Muscle layer of duodenum (tissue), 2 donors: ENCODE measurements around the gene TBC1D22A.
"Not testable (repeated sequence)": the region's sequence is repeated elsewhere in the genome, so short reads cannot be mapped to it uniquely, and the experiment has no call there.

Source experiments
- H3K27ac ChIP-seq: one replicate; pipeline ENCODE4 v1.7.0; 2013; ENCODE audit warnings: mild to moderate bottlenecking, low read length
- H3K27me3 ChIP-seq: one replicate; pipeline ENCODE4 v1.7.0; 2013; ENCODE audit warnings: low read depth, mild to moderate bottlenecking, control low read depth, low read length
- H3K36me3 ChIP-seq, 2 donors: one replicate each; pipeline ENCODE4 v1.7.0; 2013; ENCODE audit warnings: low read length in 2 of 2, control low read depth in 1 of 2, mild to moderate bottlenecking in 1 of 2; ENCODE audit not compliant: insufficient read depth in 2 of 2, control insufficient read depth in 1 of 2
- H3K4me1 ChIP-seq, 2 donors: one replicate each; pipeline ENCODE4 v1.7.0; 2013; ENCODE audit warnings: low read length in 2 of 2, mild to moderate bottlenecking in 2 of 2, control low read depth in 1 of 2, moderate library complexity in 1 of 2; ENCODE audit not compliant: insufficient read depth in 2 of 2, control insufficient read depth in 1 of 2
- H3K4me3 ChIP-seq, 2 donors: one replicate each; pipeline ENCODE4 v1.7.0; 2013; ENCODE audit warnings: low read length in 2 of 2, low read depth in 1 of 2, mild to moderate bottlenecking in 1 of 2
- H3K9me3 ChIP-seq, 2 donors: one replicate each; pipeline ENCODE4 v1.7.0; 2013; ENCODE audit warnings: low read length in 2 of 2, control low read depth in 1 of 2, mild to moderate bottlenecking in 1 of 2; ENCODE audit not compliant: control insufficient read depth in 1 of 2
- donor health status: healthy.

TBC1D22A gene

GRCh38 chr22:46977656-46978343 is 215.3 kb downstream of the TBC1D22A start:
- Histone ChIP-seq H3K4me1 (no peaks in the 10 kb centered on the region), H3K9me3 (no peaks in the 10 kb centered on the region), H3K27ac (no peak overlapping the region), H3K27me3 (no peaks in the 10 kb centered on the region), H3K4me3 (no peak overlapping the region), H3K36me3 (peaks cover 9 to 34% of the 10 kb centered on the region in 2 donors)

- H3K36me3 ChIP-seq, result peaks cover 9 to 34% of the 10 kb centered on the region in 2 donors
- H3K4me3 ChIP-seq, H3K9me3 ChIP-seq, H3K27ac ChIP-seq, H3K4me1 ChIP-seq, H3K27me3 ChIP-seq: not testable (repeated sequence)
Observed at GRCh38 chr22:46978668-46979067, 216.2 kb downstream of the TBC1D22A start.

DNA sequence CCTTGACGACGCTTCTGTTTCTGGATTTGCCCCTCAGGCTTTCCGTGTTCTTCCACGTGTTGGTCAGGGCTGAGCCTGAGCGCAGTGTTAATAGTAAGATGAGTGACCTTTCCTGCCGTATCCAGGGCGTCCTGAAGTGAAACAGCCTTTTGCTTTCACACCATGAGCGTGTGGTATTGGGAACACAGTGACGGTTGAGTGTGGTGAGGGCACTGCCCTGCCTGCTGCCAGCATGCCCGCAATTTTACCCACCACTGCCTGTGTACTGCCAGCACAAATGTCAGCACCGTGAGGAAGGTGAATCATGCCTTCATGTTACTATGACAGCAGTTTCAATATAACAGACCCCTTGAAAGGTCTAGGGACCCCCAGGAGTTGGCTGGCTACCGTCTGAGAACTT is 217.1 kb downstream of the TBC1D22A start:
- Histone ChIP-seq H3K36me3 (peaks cover 9 to 28% of the 10 kb centered on the region in 2 donors), H3K4me3 (no peak overlapping the region), H3K27ac (no peak overlapping the region), H3K27me3 (no peaks in the 10 kb centered on the region), H3K4me1 (no peaks in the 10 kb centered on the region), H3K9me3 (no peaks in the 10 kb centered on the region)

DNA sequence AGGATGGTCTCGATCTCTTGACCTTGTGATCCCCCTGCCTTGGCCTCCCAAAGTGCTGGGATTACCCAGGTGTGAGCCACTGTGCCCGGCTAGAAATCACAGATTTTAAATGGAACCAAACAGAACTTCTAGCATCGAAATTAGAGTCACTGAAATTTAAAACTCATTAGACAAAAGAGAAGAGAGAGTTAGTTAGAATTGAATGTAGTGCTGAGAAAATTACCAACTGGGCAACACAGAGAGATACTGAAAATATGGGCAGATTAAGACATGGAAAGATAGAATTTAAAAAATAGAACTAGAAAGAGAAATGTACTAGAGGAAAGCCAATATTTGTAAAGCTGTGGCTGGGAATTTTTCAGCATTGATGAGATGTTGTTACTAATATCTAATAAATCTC is 217.9 kb downstream of the TBC1D22A start:
- no peaks in the 10 kb centered on the region for H3K4me1 ChIP-seq
- no peak overlapping the region for H3K4me3 ChIP-seq
- no peaks in the 10 kb centered on the region for H3K27me3 ChIP-seq
- H3K27ac ChIP-seq, result no peak overlapping the region
- no peaks in the 10 kb centered on the region for H3K9me3 ChIP-seq
- H3K36me3 ChIP-seq, result peaks cover 0 to 19% of the 10 kb centered on the region in 2 donors

GRCh38 chr22:46982635-46983034 is 220.2 kb downstream of the TBC1D22A start:
- no peaks in the 10 kb centered on the region for H3K4me1 ChIP-seq
- no peaks in the 10 kb centered on the region for H3K27me3 ChIP-seq
- no peak overlapping the region for H3K27ac ChIP-seq
- H3K36me3 ChIP-seq, result peaks cover 0 to 7% of the 10 kb centered on the region in 2 donors
- no peak overlapping the region for H3K4me3 ChIP-seq
- no peaks in the 10 kb centered on the region for H3K9me3 ChIP-seq

GRCh38 chr22:46983046-46983445 is 220.6 kb downstream of the TBC1D22A start:
- Histone ChIP-seq H3K27me3 (no peaks in the 10 kb centered on the region), H3K4me3 (no peak overlapping the region), H3K4me1 (no peaks in the 10 kb centered on the region), H3K36me3 (peaks cover 0 to 7% of the 10 kb centered on the region in 2 donors), H3K27ac (no peak overlapping the region), H3K9me3 (no peaks in the 10 kb centered on the region)

DNA sequence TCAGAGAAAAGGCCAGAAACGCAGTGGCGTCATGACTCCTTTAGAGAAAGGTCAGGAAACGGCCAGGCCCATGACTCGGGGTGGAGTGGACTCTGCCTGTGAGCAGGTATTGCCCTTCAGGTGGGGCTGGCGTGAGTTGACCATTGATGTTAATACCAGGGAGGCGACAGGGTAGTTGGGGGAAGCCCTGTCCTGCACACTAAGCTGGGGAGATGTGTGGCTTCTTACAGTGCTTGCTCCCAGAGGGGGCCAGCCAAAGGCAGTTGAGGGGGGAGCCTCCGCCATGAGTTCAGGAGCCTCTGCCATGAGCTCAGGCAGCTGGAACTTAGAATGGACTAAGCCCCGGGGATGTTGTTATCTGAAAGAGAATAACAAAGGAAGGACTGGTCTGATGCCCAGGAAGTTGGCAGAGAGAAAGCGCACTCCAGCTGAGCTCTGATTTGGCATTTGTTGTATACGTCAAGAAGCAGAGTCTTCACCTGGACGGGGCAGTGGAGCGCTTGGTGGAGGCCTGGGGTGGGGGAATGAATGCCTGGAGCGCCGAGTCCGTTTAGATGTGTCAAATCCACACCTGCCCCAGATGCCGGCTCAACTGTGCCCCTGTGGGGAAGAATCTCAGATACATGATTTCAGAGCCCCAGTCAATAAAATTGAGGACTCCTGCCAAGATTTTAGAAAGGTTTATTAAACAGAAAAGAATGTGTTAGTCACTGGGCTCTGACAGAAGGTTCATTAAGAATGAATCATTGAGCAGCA is 222.5 kb downstream of the TBC1D22A start:
- Histone ChIP-seq H3K4me3 (no peak overlapping the region), H3K27ac (no peak overlapping the region), H3K27me3 (no peaks in the 10 kb centered on the region), H3K9me3 (no peaks in the 10 kb centered on the region), H3K36me3 (no peaks in the 10 kb centered on the region), H3K4me1 (no peaks in the 10 kb centered on the region)

- Histone ChIP-seq H3K27ac (no peak overlapping the region), H3K27me3 (no peaks in the 10 kb centered on the region), H3K9me3 (no peaks in the 10 kb centered on the region), H3K4me3 (no peak overlapping the region), H3K4me1 (no peaks in the 10 kb centered on the region), H3K36me3 (no peaks in the 10 kb centered on the region)
Observed at GRCh38 chr22:46985507-46985882, 223.0 kb downstream of the TBC1D22A start.

- Histone ChIP-seq H3K27me3 (no peaks in the 10 kb centered on the region), H3K36me3 (peaks cover 4 to 8% of the 10 kb centered on the region in 2 donors), H3K4me1 (no peaks in the 10 kb centered on the region), H3K27ac (no peak overlapping the region), H3K4me3 (no peak overlapping the region), H3K9me3 (no peaks in the 10 kb centered on the region)
Observed at GRCh38 chr22:46986788-46987187, 224.3 kb downstream of the TBC1D22A start.

- H3K4me3 ChIP-seq, result no peak overlapping the region
- no peak overlapping the region for H3K27ac ChIP-seq
- H3K36me3 ChIP-seq, result peaks cover 4 to 15% of the 10 kb centered on the region in 2 donors
- peaks cover 0 to 3% of the 10 kb centered on the region in 2 donors for H3K4me1 ChIP-seq
- no peaks in the 10 kb centered on the region for H3K9me3 ChIP-seq
- H3K27me3 ChIP-seq, result no peaks in the 10 kb centered on the region
Observed at GRCh38 chr22:46990937-46991550, 228.6 kb downstream of the TBC1D22A start.

DNA sequence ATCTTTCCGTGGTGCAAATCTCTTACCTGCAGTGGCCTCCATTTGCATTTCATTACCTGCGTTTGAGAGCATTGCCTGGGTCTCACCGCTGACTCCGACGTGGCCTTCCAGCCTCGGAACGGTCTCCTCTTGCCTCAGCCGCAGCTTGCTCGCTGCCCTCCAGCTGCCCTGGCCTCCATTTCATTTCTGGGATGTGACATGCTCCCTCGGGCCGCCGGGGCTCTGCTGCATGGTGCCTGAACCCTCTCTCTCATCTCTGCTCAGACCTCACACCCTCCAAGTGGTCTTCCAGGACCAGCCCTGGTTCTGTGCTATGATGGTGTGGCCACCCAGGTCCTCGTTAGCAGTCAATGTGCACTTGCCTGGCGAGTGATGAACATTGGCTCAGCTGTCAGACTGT is 229.2 kb downstream of the TBC1D22A start:
- Histone ChIP-seq H3K9me3 (no peaks in the 10 kb centered on the region), H3K27ac (no peak overlapping the region), H3K36me3 (peaks cover 4 to 15% of the 10 kb centered on the region in 2 donors), H3K4me3 (no peak overlapping the region), H3K27me3 (no peaks in the 10 kb centered on the region), H3K4me1 (peaks cover 0 to 3% of the 10 kb centered on the region in 2 donors)
